Islet precursor cell (in vitro differentiated cells): ENCODE measurements around the gene SORCS2.

Experiments
- DNase-seq: peaks from one replicate; pipeline ENCODE4 v3.0.0-alpha.2; 2018

Gene SORCS2

DNA sequence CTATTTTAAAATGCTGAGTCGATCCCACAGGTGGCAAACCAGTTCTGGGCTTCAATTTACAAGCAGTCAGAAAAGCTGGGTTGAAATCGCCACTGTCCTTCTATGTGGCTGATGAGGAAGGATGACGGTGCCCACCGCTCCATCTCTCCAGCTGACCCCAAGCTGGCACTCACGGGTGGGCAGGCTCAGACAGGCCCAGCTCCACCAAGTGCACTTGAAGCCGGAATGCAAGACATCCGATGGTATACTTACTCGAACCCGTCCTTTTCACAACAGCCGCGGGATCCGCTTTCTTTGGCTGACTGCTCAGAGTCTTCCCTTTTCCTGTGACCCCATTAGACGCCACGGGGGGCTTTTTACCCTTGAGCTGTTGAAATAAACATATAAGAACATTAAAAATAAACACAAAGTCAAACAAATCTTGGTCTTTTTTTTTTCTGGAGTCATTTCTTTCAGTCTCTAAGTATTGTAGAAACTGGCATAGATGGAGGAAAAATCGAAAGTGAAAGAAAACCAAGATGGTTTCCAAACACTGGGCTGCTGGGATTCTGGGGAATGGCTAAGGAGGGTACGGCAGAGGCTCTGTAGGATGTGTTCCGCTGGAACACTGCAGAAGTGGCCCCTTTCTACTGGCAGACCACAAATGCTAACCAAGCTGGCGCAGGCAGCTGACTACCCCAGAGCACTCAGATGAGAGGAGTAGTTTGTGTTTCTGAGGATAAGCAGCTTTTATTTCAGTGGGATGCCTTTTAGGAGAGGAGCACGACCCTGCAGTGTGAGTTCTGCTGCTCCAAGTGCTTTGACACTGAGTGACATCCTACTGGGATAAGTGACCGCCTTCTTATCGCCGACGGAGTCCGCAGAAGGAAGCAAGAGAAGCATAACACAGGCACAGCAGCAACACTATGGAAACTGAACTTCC is 586.4 kb downstream of the SORCS2 start:
- no peak for DNase-seq

DNA sequence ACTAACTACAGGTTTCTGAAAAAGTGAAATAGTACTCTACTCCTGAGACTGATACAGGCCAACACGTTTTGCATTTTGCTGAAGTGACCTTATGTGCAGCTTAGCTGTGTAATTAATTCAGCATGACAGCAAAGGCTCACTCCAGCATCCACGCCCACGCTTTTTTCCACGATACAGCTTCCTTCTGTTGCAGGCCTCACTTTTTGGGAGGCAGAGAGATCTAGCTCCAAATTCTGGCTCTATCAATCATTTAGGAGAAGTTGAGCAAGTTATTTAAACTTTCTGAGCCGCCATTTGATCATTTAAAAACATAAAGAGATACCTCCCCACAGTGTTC is 587.1 kb downstream of the SORCS2 start:
- no peak for DNase-seq

GRCh38 chr4:7780751-7781348 is 588.5 kb downstream of the SORCS2 start:
- DNase-seq: no peak

GRCh38 chr4:7781366-7781765 is 589.0 kb downstream of the SORCS2 start:
- DNase-seq: peak; percentile 48

- peak; percentile 55 for DNase-seq
These were observed 589.7 kb downstream of the SORCS2 start for GRCh38 chr4:7781993-7782392.

- no peak for DNase-seq
These were observed 590.4 kb downstream of the SORCS2 start for GRCh38 chr4:7782783-7783182.

DNA sequence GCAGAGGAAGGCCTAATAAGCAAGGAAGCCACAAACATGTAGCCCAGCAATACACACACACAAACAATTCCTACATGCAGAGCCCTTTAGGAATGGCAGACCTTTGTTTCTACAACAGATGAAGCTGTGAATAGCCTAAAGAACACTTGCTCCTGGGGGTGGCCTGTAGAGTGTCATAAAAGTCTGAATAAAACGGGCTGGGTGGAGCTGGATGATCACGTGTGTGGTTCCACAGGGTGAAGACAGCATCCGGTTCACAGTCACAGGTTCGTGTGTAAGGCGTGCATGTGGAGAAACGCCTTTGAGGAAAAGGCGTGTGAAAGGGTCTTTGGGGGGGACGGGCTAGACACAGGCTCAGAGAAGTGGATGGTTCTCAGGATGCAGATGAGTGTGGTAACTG is 591.2 kb downstream of the SORCS2 start:
- no peak for DNase-seq

GRCh38 chr4:7784131-7784870 is 592.0 kb downstream of the SORCS2 start:
- DNase-seq: no peak

DNA sequence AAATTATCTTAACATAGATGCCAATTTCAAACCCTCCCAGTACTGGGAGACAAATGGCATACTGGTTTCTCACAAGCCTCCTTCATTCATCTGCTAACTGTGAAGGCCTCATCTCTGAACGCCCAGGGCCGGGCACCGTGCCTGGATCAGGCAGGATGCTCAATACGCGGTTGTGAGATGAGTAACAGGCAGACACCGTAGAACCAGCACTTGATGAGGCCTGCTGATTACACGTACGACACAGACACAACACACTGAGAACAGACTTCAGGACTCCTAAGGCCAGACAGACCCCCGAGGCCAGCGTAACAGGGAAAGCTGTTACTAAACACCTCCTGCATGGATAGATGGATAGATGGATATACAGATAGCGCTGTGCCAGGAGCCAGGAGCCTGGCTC is 592.7 kb downstream of the SORCS2 start:
- peak; percentile 51 for DNase-seq

GRCh38 chr4:7786040-7786439 is 593.7 kb downstream of the SORCS2 start:
- DNase-seq: no peak

- no peak for DNase-seq
These were observed 594.2 kb downstream of the SORCS2 start for GRCh38 chr4:7786517-7786916.

DNA sequence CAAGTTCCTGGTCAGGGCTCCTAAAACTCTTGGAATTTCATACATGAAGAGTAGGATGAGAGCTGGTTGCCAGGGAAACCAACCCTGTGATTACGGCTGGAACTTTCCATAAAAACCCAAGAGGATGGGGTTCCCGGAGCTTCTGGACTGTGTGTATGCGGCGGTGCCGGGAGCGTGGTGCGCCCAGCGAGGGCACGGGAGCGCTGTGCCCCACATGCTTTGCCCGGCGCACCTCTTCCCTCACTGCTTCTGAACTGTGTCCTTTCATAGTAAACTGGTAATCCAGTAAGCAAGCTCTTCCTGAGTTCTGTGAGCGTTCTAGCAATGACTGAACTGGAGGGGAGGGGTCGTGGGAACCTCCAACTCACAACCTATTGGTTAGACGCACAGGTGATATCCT is 594.7 kb downstream of the SORCS2 start:
- no peak for DNase-seq

DNA sequence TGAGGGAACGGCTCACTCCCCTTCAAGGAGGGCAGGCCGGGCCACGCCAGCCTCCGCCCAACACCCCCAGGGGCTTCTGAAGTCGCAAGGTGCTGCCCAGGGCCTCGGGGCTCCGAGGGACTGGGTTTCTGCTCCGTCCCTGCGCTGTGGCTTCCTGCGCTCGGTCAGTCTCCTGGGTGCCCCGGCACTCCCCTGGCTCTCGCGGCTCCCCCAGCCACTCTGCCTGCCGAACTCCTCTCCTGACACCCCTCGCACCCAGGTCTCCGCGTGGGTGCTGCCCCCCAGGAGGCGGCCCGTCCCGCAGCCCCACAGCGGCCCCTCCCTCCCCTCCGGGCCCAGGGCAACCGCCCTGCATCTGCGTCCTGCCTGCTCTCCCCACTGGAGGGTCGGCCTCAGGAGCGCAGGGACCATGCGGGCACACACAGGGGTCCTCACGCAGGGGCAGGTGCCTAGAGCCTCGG is 595.4 kb downstream of the SORCS2 start:
- no peak for DNase-seq

DNA sequence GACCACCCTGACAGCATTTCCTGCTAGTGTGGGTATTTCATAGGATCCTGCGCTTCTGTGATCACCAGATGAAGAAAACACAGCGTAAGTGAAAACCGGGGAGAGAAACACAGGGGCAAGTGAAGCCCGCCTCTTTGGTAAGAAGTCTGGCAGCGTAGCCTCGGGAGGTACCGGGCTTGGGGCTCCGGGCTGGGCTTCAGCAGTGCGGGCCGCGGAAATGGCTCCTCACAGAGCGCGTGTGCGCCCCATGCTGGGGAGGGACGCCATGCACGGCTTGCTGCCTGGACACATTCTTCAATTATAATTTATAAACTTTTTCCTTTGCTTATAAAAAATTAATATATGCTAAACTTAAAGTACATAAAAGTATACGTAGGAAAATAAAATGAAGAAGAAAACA is 595.9 kb downstream of the SORCS2 start:
- no peak for DNase-seq

DNA sequence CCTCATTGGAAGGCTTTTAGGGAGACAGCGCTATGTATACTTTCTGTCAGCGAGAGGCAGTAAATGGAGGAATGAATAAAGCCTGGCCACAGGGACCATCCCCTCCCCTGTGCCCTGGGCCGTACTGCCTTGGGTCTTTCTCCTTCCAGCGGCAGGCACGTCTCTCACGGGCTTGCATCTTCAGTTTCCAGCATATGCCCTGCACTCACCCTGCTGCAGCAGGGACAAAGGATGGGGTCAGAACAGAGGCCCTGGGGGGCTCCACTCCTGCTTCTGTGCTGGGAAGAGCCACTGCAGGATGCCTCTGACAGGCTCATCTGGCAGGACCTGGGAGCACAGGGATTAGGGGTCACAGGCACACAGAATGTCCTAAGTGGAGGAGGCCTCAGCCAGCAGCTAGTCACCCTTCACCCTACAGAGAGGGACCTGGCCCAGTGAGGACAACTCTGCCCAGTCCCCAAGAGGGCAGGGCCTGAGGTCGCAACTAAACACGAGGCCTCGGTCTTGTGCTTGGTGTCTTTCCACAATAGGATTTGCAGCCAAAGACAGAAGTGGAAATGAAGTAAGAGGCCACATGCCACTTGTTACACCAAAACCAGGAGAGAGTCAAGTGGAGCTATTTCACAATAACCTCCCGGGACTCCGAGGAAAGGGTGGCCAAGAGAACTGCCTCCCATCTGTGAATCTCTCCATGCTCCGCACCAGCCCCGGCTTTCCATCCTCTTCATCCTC is 596.5 kb downstream of the SORCS2 start:
- no peak for DNase-seq

GRCh38 chr4:7790023-7790422 is 597.7 kb downstream of the SORCS2 start:
- no peak for DNase-seq

DNA sequence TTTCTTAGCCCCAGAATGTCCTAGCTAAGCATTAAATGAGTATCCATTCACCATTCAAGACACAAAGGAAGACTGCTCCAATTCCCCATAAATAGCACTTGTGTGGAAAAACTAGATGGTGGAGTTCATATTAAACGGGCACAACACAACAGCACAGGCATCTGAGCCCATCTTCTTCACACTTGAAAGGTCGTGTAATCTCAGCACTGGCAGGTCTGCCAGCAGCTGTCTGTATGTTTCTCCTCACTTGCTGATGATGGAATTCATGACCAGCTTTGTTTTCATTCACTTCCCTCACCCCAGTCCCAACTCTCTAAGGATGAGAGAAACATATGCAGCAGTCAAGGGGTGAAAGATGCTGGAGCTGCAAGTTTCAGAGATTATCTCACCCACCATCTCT is 598.7 kb downstream of the SORCS2 start:
- no peak for DNase-seq
